Measurements from ENCODE around the gene SHROOM2.

Gene SHROOM2

GRCh38 chrX:9899640-9900111 is 113.4 kb downstream of the SHROOM2 start:
- peak; percentile 81 for DNase-seq (ENCODE audit: low read depth)

DNA sequence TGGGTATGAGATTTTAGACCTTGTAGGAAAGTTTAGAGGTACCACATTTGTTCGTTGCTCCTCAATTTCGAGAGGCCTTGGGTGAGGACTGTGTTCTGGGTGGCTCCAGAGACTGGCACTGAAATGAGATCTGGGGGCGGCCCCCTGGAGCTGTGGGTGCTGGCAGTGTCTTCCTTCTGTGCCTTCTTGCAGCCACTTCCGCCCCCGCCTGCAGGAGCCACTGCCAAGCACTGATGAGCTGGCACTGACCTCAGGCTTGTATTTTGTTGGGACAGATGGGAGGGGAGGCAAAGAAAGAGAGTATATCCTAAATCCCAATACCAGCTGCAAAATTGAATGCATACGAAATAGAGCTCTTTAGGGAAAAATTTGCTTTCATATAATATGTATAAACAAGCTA is 116.4 kb downstream of the SHROOM2 start:
- DNase-seq (ENCODE audit: low read depth), result no peak

GRCh38 chrX:9903146-9903545 is 116.9 kb downstream of the SHROOM2 start:
- DNase-seq (ENCODE audit: low read depth), result no peak

DNA sequence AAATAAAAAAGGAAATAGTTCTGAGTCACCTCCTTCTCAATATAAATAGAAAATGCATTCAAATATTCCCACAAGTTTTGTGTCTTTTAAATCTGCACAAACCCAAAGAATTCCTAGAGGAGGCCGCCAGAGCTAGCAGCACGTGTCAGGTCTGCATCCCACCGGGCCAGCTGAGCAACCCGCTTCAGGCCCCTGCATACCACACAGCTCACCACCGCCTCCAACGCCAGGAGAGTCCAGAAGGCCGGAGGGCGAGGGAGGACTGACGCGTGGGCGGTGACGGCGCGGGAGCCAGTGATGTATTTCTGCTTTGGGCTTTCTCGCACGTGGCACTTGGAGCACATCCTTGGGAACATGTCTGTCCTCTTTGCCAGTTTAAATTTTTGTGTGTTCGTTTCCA is 119.1 kb downstream of the SHROOM2 start:
- DNase-seq (ENCODE audit: low read depth), result peak; percentile 47

DNA sequence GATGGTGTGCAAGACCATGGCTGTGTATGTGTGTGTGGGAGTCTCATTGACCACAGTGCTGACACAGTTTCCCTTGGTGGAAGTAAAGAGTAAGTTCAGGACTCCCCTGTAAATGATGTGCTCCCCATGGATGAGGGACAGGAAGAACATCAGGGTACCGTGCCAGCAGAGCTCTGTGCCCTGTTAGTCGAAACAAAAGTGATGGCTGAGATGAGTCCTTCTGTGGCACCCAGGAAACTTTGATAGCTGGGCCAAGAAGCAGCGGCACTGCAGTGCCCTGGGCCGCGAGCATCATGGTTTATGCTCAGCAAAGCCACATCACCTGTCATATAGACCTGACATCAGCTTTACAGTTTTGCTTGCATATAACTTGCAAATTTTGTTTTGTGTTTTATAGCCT is 119.5 kb downstream of the SHROOM2 start:
- no peak for DNase-seq (ENCODE audit: low read depth)

DNA sequence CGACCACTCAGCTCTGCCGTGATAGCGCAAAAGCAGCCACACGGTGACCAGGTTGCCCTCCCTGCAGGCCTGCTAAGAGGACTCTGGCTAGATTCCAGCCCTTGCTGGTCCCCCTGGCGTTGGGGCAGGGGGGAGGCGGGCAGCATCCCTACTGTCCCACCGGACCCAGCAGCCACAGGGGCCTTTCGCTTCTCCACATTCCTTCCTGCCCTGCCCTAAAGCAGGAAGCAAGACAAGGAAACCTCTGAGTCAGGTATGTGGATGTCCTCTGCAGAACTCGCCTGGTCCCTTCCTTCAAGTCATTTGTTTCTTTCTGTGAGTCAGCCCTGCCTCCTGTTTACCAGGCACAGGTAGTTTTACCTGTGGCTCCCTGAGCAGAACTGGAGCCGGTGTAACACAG is 120.7 kb downstream of the SHROOM2 start:
- DNase-seq (ENCODE audit: low read depth), result no peak

DNA sequence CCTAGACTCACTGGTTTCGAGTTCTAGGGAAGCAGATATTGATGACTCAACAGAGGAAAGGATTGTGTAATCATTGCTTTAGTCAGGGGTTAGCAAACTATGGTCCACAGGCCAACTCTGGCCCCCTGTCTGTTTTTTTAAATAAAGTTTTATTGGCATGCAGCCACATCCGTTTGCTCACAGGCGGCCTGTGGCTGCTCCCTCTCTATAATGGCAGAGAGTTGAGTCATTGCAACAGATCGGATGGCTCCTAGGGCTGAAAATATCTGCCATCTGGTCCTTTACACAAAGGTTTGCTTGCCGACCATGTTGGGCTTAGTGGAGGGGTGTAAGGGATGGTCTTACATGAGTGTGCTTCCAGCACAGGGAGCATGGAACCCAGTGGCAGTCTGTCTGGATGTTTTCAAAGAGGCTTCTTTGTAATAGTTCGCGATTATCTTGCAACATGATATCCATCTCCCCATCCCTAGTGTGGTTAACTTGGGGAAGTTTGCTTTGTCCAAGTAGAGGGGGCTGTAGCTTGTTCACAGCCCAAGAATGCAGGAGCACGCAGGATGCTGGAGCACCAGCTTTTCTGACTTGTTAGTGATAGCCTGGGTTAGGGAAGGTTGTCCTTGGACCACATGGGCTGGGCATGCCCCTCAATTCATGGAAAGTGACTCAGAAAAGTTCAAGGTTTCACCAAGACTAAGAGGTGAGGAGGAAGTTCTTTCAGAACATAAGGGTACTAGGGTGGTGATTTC is 121.6 kb downstream of the SHROOM2 start:
- peak; percentile 77 for DNase-seq (ENCODE audit: low read depth)

DNA sequence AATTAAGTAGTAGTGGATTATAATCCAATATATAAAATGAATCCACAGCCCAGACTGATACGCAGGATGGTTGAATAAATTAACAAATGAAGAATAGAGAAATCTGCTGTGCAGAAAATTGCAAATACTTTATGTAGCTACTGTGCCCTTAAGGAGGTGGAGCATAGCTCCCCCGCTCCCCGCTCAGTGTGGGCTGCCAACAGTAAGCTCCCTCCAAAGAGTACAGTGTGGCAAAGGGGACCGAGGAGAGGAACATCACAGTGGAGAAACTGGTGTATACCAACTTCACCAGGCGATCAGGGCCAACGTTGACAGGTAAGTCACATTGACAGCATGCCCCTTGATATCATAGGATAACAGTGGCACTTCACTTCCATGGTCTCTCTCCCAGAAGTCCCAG is 123.0 kb downstream of the SHROOM2 start:
- no peak for DNase-seq (ENCODE audit: low read depth)

DNA sequence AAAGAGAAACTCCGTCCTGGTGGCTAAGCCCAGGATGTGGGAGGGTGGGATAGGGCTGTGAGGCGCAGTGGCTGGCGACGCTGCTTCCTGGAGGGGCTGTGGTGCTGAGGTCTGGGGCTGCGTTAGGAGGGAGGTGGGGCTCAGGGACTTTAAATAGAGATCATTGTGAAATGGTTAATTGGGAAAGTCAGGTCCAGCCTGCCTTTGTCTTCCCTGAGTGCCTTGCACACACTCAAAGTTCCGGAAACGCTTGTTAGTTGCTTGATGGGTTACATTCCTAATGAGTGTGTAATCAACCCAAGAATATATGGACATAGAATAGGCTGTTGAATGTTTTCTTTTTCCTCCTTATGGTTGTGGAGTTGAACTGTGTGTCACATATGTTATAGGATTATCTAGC is 125.3 kb downstream of the SHROOM2 start:
- DNase-seq (ENCODE audit: low read depth), result peak; percentile 59

DNA sequence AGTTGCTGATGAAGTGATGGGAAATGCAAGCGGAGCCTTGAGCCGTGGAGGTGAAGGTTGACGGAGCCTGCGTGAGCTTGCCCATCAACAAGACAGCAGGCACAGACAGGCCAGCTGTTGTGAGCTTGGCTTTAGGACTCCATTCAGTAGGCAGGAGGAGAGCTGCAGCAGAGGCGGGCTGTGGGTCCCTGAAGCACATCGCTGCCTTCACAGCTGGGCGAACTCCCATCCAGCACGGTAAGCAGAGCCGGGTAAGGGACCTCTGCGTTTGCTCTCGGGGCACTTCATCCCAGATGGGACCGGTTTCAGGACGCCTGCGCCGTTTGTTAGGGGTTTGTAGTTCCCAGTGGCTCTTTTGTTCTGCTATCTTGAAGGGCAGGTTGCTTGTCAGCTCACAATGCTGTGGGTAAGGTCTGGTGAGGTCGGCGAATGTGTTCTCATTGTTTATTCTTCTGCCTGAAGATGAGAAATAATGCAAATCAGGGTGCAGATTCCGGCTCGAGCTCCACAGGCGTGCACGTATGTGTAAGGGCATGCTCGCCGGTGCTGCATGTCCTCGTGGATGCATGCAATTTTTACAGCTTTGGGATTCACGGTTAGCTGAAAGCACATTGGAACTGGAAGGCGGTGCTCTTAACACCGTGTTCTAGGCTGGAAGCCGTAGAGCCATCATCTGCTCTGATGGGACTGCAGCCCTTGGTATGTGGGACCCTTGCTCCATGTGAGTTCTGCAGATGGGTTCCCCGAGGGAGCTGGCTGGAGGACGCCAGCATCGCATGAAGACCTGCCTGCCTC is 126.3 kb downstream of the SHROOM2 start:
- no peak for DNase-seq (ENCODE audit: low read depth)

- DNase-seq (ENCODE audit: low read depth), result peak; percentile 52
Measured at GRCh38 chrX:9913146-9913433, 126.9 kb downstream of the SHROOM2 start.

DNA sequence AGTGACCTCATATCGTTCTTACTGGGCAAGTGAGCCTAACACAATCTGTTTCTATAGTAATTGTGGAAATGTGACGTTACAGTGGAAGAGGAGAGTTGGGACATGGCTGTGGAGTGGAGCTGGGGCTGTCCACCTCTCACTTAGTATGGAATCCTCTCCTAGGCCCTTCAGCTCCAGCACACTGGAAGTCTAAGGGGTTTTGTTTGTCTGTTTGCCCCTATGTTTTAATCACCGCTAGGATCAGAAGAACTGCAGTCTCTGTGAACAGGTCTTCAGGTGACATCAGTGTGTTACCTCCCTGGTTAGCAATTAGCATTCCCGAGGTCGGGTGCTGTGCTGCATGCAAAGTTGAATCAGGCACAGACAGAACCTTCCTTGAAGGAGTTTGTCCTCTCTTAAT is 131.6 kb downstream of the SHROOM2 start:
- no peak for DNase-seq (ENCODE audit: low read depth)

GRCh38 chrX:9919632-9920172 is 133.5 kb downstream of the SHROOM2 start:
- no peak for DNase-seq (ENCODE audit: low read depth)

DNA sequence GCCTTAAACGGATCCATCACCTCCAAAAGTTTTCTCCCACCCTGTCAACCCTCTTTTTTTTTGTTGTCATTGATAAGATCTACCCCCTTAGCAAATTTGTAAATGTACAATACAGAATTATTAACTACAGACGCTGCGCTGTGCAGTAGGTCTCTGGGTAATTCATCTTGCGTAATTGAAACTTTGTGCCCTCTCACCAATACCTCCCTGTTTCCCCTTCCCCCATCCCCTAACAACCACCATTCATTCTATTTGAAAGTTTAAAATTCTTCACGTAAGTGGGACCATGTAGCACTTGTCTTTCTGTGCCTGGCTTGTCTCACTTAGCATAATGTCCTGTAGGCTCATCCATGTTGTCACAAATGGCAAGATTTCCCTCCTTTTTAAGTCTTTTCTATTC is 135.2 kb downstream of the SHROOM2 start:
- no peak for DNase-seq (ENCODE audit: low read depth)

GRCh38 chrX:9923357-9923756 is 137.1 kb downstream of the SHROOM2 start:
- DNase-seq (ENCODE audit: low read depth), result no peak

DNA sequence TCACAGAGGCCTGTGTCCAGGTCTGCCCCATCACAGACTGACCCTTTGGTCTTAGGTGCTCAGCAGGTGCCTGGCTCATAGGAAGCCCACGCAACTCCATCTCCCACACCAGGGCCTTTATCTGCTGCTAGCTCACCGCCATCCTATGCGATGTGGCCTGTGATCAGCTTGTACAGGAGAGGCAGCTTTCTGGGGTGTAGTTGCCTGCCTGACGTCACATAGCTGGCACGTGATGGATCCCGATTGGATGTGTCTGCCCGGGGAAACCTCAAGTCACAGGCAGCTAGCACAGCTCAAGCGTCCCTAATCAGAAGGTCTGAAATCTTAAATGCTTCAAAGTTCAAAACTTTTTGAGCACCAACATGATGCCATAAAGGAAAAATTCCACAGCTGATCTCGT is 139.8 kb downstream of the SHROOM2 start:
- no peak for DNase-seq (ENCODE audit: low read depth)

DNA sequence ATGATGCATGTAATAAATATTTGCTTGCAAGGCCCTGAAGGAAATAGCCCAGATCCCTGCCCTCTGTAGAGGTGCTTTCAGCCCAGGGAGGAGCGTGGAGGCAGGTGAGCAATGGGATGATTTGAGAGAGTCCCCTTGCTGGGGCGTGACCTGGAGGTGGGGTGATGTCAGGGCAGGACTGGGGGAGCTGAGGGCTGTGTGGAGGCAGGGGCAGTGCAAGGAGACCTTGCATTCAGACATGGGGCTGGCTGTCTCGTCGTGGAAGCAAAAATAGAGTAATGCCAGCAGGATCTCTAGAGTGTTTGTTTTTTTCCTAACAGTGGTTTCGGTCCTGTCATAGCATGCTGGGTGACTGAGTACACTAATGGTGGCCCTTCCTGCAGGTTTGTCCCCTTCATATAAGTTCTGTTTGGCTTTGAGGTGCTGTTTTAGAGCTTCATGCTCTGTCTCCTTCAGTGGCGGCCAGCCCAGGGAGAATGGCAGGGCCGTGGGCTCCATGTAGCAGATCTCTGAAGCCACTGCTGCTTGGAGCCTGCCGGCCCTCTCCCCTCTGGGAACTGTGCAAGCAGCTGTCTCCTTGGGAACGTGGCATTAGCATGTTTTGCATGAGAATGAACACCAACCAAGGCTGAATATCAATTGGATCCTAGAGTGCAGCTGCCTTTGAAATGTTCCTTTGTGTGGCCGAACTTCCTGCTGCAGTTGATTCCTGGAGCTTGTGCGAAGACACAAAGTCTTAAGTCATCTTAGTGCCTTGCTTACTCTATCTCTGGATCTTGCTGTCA is 141.7 kb downstream of the SHROOM2 start:
- DNase-seq (ENCODE audit: low read depth), result no peak

DNA sequence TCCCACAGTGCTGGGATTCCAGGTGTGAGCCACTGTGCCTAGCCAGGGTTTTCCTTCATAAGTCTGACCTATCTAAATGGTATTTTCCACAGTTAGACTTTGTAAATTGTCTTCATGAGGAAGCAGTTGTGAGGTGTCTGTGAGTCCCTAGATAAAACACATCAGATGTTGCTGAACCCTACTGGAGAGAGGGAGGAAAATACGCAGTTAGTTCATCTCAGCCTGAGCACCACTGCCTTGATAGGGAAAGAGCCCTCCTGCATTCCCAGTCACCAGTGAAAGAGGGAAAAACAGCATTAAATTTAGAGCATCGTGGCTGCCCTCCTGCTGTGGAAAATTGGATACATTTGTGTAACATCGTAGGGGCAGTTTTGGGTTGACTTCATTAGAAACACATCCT is 149.2 kb downstream of the SHROOM2 start:
- no peak for DNase-seq (ENCODE audit: low read depth)

DNA sequence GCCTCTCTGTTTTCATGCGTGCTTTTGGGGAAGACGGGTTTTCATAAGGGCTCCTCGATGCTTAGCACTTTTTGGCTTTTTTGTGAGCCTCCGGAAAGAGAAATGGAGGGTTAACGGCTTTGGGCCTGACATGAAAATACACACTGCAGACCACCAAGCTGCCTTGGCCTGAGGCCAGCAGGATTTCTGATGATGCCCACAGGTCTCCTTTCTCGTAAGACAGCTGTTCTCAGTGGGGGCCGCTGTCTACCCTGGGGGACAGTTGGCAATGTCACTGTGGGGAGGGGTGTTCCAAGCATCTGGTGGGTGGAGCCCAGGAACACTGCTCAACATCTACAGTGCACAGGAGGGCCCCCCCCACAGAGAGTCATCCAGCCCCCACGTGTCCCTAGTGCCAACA is 151.5 kb downstream of the SHROOM2 start:
- no peak for DNase-seq (ENCODE audit: low read depth)

GRCh38 chrX:9938516-9938915 is 152.3 kb downstream of the SHROOM2 start:
- no peak for DNase-seq (ENCODE audit: low read depth)

DNA sequence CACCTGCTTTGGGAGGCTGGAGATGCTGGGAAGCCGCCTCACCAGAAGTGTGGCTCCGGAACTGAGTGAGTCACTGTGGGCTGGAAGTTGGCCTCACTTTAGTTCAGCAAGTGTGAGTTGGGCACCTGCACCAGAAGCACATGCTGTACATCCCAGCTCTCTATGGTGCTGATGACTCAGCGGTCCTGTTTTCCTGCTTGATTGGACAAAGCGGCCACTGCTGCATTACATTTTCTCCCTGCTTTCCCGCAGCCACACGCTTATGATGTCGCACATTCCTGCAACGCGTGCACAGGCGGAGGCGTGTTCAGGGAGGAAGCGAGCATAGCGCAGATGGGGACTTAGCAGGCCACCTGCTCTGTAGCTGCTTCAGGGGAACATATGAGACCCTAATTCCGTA is 154.2 kb downstream of the SHROOM2 start:
- peak; percentile 75 for DNase-seq (ENCODE audit: low read depth)

DNA sequence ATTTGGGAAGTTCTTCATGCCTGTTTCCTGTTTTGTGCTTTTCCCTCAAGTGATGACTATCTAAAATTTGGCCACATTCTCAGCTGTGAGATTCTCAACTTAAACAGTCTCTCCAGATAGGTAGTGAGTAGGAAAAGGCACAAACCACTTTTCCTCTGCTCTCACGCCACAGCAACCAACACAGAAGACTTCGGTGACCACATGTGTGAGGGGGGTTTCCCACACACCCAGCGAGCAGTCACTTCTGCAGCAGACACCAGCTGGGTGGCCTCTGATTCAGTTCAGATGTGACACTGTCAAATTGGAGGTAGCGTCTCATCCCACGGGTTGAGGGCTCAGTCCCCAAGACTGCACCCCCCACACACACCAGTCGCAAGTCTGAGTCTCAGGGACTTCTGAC is 155.9 kb downstream of the SHROOM2 start:
- no peak for DNase-seq (ENCODE audit: low read depth)

DNA sequence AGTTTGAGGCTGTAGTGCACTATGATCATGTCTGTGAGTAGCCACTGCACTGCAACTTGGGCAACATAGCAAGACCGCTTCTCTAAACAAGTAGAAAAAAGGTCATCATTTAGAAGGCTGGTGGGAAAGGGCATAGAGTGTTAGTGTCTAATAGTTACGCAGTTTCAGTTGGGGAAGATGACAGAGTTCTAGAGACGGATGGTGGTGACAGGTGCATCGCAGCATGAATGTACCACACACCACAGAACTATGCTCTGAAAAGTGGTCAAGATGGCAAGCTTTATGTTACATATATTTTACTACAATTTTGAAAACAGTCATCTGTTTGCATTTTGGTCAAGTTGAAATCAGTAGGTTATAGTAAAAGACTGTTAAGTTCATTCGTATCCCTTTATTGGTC is 157.2 kb downstream of the SHROOM2 start:
- no peak for DNase-seq (ENCODE audit: low read depth)

All from iris pigment epithelial cell (primary cell).